Endodermal cell (in vitro differentiated cells): ENCODE results near the gene DBI. TPM values are rescaled to one million over a fixed set of nuclear protein-coding genes. Genes with fewer than 3 reads are reported as not detected.

Experiments
- DNase-seq: peaks from one replicate; pipeline ENCODE4 v3.0.0-alpha.2; 2017
- H3K27ac ChIP-seq: 2 replicates; pipeline ENCODE4 v1.5.1; 2013; ENCODE audit warnings: mild to moderate bottlenecking, low read depth, low read length, moderate library complexity
- H3K27me3 ChIP-seq: 2 replicates; pipeline ENCODE4 v1.6.1; 2013; ENCODE audit warnings: mild to moderate bottlenecking, low read length, moderate library complexity; ENCODE audit not compliant: insufficient read depth, control insufficient read depth, poor library complexity, severe bottlenecking
- H3K36me3 ChIP-seq: 2 replicates; pipeline ENCODE4 v1.7.0; 2013; ENCODE audit warnings: mild to moderate bottlenecking, low read length, moderate library complexity; ENCODE audit not compliant: control insufficient read depth, insufficient read depth
- H3K4me1 ChIP-seq: one replicate; pipeline ENCODE4 v1.7.0; 2013; ENCODE audit warnings: low read length; ENCODE audit not compliant: control insufficient read depth, insufficient read depth
- H3K4me3 ChIP-seq: 2 replicates; pipeline ENCODE4 v1.5.1; 2013; ENCODE audit warnings: mild to moderate bottlenecking, low read length, moderate library complexity
- H3K9ac ChIP-seq: 2 replicates; pipeline ENCODE4 v1.6.1; 2013; ENCODE audit warnings: mild to moderate bottlenecking, low read length, moderate library complexity; ENCODE audit not compliant: poor library complexity, severe bottlenecking; ENCODE audit errors: extremely low read depth
- H3K9me3 ChIP-seq: 2 replicates; pipeline ENCODE4 v1.6.1; 2013; ENCODE audit warnings: mild to moderate bottlenecking, low read length, moderate library complexity; ENCODE audit not compliant: control insufficient read depth
- H3K27ac Mint-ChIP-seq: 2 replicates; pipeline ENCODE4 v1.8.0; 2020; ENCODE audit warnings: mixed read lengths
- H3K27me3 Mint-ChIP-seq: 2 replicates; pipeline ENCODE4 v1.8.0; 2021; ENCODE audit warnings: mild to moderate bottlenecking, mixed read lengths; ENCODE audit not compliant: insufficient read depth
- H3K36me3 Mint-ChIP-seq: 2 replicates; pipeline ENCODE4 v1.8.0; 2020; ENCODE audit warnings: low read depth, mixed read lengths
- H3K4me1 Mint-ChIP-seq: 2 replicates; pipeline ENCODE4 v1.8.0; 2020; ENCODE audit warnings: mixed read lengths
- H3K4me3 Mint-ChIP-seq: 2 replicates; pipeline ENCODE4 v1.8.0; 2020; ENCODE audit warnings: mild to moderate bottlenecking, moderate library complexity, mixed read lengths
- H3K9me3 Mint-ChIP-seq: 2 replicates; pipeline ENCODE4 v1.8.0; 2020; ENCODE audit warnings: mild to moderate bottlenecking, mixed read lengths
- CTCF ChIP-seq: fragments of 200-600 bp; sonication (generic); conservative IDR thresholded peaks from 2 replicates; pipeline ENCODE4 v1.5.0; 2021; ENCODE audit warnings: antibody characterized with exemption, mild to moderate bottlenecking
- WGBS, 2 experiments: methylation state at CpG; one replicate each; pipeline versions ENCODE4 v1.1.5 to v1.1.7; 2013; ENCODE audit warnings: missing lambda C conversion rate in 2 of 2, mixed read lengths in 1 of 2; ENCODE audit not compliant: insufficient coverage in 1 of 2, insufficient read length in 1 of 2; 5-methylcytosine and 5-hydroxymethylcytosine counted together
- total RNA-seq, 2 donors: library from RNA; stranded (reverse); fragmentation: NEBNext Ultra II Directional in 1 of 2; extraction: Animal tissue kit (Norgen Biotek cat#: 25700) in 1 of 2; gene quantifications; 2 replicates in 1 of 2; 3 replicates in 1 of 2; pipeline ENCODE4 v1.2.1, GENCODE V29; 2021

DBI gene
- total RNA-seq, 2 donors from 2014 or later, result 138 to 178 TPM

DNA sequence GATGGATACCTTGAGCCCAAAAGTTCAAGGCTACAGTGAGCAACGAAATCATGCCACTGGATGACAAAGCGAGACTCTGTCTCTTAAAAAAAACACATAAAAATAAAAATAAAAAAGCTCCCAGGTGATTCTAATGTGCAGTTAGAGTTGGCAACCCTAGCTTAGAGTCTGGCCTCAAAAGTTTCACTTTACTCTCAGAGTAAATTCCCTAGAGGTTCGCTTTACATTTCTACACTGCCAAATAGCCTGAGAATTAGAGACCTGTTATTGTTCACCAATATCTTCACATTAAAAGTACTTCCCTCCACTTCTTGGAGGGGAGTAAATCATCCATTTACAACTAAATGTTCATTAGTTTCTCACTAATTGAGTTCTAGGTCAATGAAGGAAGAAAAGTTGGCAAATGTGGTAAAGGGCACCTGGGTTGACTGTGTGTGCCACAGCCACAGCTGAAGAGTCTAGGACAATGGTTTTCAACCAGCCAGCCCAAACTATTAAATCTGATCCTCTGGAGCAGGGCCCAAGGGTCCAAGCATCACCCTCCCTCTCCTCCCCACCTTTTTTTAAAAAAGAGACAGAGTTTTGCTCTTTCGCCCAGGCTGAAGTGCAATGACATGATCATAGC, 49.6 kb downstream of the DBI start:
- Mint-ChIP-seq H3K4me3 (no peak overlapping the region), H3K27ac (no peak overlapping the region), H3K4me1 (no peaks in the 10 kb centered on the region), H3K36me3 (peaks cover 12% of the 10 kb centered on the region), H3K9me3 (peaks cover 23% of the 10 kb centered on the region), H3K27me3 (no peaks in the 10 kb centered on the region)
- no peak for DNase-seq
- Histone ChIP-seq H3K36me3 (no peaks in the 10 kb centered on the region), H3K27me3 (no peaks in the 10 kb centered on the region), H3K27ac (no peak overlapping the region), H3K4me3 (no peak overlapping the region), H3K9ac (no peak overlapping the region), H3K4me1 (peaks cover 3% of the 10 kb centered on the region), H3K9me3 (peaks cover 34% of the 10 kb centered on the region)
- WGBS, 2 experiments, result 82 to 91% methylated on average over 2 to 4 of the region's 4 CpGs
- no peak for TF ChIP-seq CTCF

- H3K36me3 Mint-ChIP-seq, result peaks cover 13% of the 10 kb centered on the region
- 96 to 97% methylated on average over 6 of the region's 6 CpGs for WGBS, 2 experiments
Measured at GRCh38 chr2:119417908-119418307, 51.1 kb downstream of the DBI start.

GRCh38 chr2:119419065-119419464, 52.3 kb downstream of the DBI start:
- Histone ChIP-seq H3K9ac (no peak overlapping the region), H3K27me3 (no peaks in the 10 kb centered on the region), H3K9me3 (peaks cover 59% of the 10 kb centered on the region), H3K27ac (no peak overlapping the region), H3K4me1 (peaks cover 3% of the 10 kb centered on the region), H3K4me3 (no peak overlapping the region), H3K36me3 (no peaks in the 10 kb centered on the region)
- no peaks in the 10 kb centered on the region for H3K27me3 Mint-ChIP-seq
- H3K36me3 Mint-ChIP-seq, result peaks cover 13% of the 10 kb centered on the region
- no peak for DNase-seq
- no peak overlapping the region for H3K4me3 Mint-ChIP-seq
- TF ChIP-seq CTCF, result no peak
- WGBS, 2 experiments, result 86 to 96% methylated on average over 1 of the region's 1 CpG
- no peaks in the 10 kb centered on the region for H3K4me1 Mint-ChIP-seq
- H3K27ac Mint-ChIP-seq, result no peak overlapping the region
- peaks cover 37% of the 10 kb centered on the region for H3K9me3 Mint-ChIP-seq

More at GRCh38 chr2:119417908-119418307, 51.1 kb downstream of the DBI start:
- Histone ChIP-seq H3K36me3 (no peaks in the 10 kb centered on the region), H3K27me3 (no peaks in the 10 kb centered on the region), H3K4me1 (peaks cover 3% of the 10 kb centered on the region), H3K9ac (no peak overlapping the region), H3K4me3 (no peak overlapping the region), H3K27ac (no peak overlapping the region), H3K9me3 (peaks cover 49% of the 10 kb centered on the region)
- Mint-ChIP-seq H3K9me3 (peaks cover 36% of the 10 kb centered on the region), H3K4me3 (no peak overlapping the region), H3K27ac (no peak overlapping the region), H3K27me3 (no peaks in the 10 kb centered on the region), H3K4me1 (no peaks in the 10 kb centered on the region)
- no peak for DNase-seq
- TF ChIP-seq CTCF, result no peak
